ENCODE results near the gene CIC.
"Not testable (repeated sequence)": the region's sequence is repeated elsewhere in the genome, so short reads cannot be mapped to it uniquely, and the experiment has no call there.

The CIC gene

DNA sequence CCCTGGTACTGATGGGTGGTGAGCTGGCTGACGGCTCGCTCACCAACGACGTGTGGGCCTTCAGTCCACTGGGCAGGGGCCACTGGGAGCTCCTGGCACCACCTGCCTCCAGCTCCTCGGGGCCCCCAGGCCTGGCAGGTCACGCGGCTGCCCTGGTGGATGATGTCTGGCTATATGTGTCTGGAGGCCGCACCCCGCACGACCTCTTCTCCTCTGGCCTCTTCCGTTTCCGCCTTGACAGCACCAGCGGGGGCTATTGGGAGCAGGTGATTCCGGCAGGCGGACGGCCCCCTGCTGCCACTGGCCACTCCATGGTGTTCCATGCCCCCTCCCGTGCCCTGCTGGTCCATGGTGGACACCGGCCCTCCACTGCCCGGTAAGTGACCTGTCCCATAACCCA is 66.9 kb downstream of the CIC start:
- H3K4me3 ChIP-seq (ENCODE audit: low read length) = no peak overlapping the region
- WGBS (ENCODE audit: insufficient coverage, insufficient read length) = no CpG with 5 or more reads among the region's 19 CpGs
- H3K27ac ChIP-seq (ENCODE audit: low read length) = no peak overlapping the region

DNA sequence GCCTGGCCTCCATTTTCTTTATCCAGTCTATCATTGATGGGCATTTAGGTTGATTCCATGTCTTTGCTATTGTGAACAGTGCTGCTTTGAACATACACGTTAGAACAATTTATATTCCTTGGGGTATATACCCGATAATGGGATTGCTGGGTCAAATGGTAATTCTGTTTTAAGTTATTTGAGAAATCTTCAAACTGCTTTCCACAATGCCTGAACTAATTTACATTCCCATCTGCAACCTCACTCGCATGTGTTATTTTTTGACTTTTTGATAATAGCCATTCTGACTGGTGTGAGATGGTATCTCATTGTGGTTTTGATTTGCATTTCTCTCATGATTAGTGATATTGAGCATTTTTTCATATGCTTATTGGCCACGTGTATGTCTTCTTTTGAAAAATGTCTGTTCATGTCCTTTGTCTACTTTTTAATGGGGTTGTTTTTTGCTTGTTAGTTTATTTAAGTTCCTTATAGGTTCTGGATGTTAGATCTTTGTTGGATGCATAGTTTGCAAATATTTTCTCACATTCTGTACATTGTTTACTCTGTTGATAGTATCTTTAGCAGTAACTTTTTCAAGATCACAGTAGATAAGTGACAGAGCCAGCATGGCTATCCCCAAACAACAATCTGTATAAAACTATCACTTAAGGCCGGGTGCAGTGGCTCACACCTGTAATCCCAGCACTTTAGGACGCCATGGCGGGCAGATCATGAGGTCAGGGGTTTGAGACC is 70.2 kb downstream of the CIC start:
- not testable (repeated sequence) for H3K4me1 ChIP-seq (ENCODE audit: control insufficient read depth, insufficient read depth, low read length); H3K9me3 ChIP-seq (ENCODE audit: control insufficient read depth, insufficient read depth, low read length); DNase-seq (ENCODE audit: low read depth, low spot score); H3K4me3 ChIP-seq (ENCODE audit: low read length); H3K36me3 ChIP-seq (ENCODE audit: control insufficient read depth, insufficient read depth, low read length); H3K27me3 ChIP-seq (ENCODE audit: control insufficient read depth, insufficient read depth, low read length); H3K27ac ChIP-seq (ENCODE audit: low read length)
- WGBS (ENCODE audit: insufficient coverage, insufficient read length) = no CpG with 5 or more reads among the region's 7 CpGs

More for the DNA sequence above, 66.9 kb downstream of the CIC start:
- Histone ChIP-seq H3K4me1 (ENCODE audit: control insufficient read depth, insufficient read depth, low read length) (no peaks in the 10 kb centered on the region), H3K36me3 (ENCODE audit: control insufficient read depth, insufficient read depth, low read length) (no peaks in the 10 kb centered on the region), H3K27me3 (ENCODE audit: control insufficient read depth, insufficient read depth, low read length) (no peaks in the 10 kb centered on the region), H3K9me3 (ENCODE audit: control insufficient read depth, insufficient read depth, low read length) (no peaks in the 10 kb centered on the region)
- DNase-seq (ENCODE audit: low read depth, low spot score) = no peak

DNA sequence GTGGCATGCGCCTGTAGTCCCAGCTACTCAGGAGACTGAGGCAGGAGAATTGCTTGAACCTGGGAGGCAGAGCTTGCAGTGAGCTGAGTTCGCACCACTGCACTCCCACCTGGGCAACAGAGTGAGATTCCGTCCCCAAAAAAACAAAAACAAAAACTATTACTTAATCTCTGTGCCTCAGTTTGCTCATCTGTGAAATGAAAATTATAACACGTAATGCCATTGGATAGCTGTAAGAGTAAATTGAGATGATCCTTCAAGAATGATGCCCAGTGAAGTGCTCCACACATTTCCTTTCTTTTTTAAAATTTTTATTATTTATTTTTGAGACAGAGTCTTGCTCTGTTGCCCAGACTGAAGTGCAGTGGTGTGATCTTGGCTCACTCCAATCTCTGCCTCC is 70.9 kb downstream of the CIC start:
- not testable (repeated sequence) for H3K4me1 ChIP-seq (ENCODE audit: control insufficient read depth, insufficient read depth, low read length); H3K4me3 ChIP-seq (ENCODE audit: low read length); H3K27ac ChIP-seq (ENCODE audit: low read length); DNase-seq (ENCODE audit: low read depth, low spot score); H3K36me3 ChIP-seq (ENCODE audit: control insufficient read depth, insufficient read depth, low read length); H3K27me3 ChIP-seq (ENCODE audit: control insufficient read depth, insufficient read depth, low read length); H3K9me3 ChIP-seq (ENCODE audit: control insufficient read depth, insufficient read depth, low read length)
- no CpG with 5 or more reads among the region's 4 CpGs for WGBS (ENCODE audit: insufficient coverage, insufficient read length)

DNA sequence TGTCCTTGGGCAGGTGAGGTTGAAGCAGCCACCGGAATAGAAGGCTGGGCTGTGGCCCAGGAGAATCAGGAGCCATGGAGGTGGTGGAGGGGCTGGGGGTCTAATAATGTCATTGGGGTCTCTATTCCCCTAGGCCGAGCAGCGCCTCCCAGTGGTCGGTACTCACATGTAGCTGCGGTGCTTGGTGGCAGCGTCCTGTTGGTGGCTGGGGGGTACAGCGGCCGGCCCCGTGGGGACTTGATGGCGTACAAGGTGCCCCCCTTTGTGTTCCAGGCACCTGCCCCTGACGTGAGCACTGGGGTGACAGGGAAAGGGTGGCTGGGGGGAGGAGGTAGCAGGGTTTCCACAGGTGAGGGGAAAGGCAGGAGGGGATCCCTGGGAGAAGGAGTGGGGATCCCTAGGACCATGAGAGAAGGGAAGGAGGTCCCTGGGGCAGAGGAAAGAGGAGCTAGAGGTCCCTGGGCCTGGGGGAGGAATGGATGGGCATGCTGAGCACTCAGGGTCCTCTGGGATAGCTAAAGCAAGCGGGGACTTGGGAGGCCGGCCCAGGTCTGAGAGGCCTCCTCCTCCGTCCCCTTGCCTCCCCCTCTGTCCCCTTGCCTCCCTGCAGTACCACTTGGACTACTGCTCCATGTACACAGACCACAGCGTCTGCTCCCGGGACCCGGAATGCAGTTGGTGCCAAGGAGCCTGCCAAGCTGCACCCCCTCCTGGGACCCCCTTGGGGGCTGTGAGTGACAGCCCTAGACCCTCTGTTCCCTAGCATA is 74.5 kb downstream of the CIC start:
- Histone ChIP-seq H3K27me3 (ENCODE audit: control insufficient read depth, insufficient read depth, low read length) (no peaks in the 10 kb centered on the region), H3K9me3 (ENCODE audit: control insufficient read depth, insufficient read depth, low read length) (no peaks in the 10 kb centered on the region), H3K36me3 (ENCODE audit: control insufficient read depth, insufficient read depth, low read length) (no peaks in the 10 kb centered on the region), H3K27ac (ENCODE audit: low read length) (no peak overlapping the region), H3K4me3 (ENCODE audit: low read length) (no peak overlapping the region), H3K4me1 (ENCODE audit: control insufficient read depth, insufficient read depth, low read length) (no peaks in the 10 kb centered on the region; the same call in 1 of the 2 replicates)
- WGBS (ENCODE audit: insufficient coverage, insufficient read length) = no CpG with 5 or more reads among the region's 17 CpGs
- DNase-seq (ENCODE audit: low read depth, low spot score) = no peak

DNA sequence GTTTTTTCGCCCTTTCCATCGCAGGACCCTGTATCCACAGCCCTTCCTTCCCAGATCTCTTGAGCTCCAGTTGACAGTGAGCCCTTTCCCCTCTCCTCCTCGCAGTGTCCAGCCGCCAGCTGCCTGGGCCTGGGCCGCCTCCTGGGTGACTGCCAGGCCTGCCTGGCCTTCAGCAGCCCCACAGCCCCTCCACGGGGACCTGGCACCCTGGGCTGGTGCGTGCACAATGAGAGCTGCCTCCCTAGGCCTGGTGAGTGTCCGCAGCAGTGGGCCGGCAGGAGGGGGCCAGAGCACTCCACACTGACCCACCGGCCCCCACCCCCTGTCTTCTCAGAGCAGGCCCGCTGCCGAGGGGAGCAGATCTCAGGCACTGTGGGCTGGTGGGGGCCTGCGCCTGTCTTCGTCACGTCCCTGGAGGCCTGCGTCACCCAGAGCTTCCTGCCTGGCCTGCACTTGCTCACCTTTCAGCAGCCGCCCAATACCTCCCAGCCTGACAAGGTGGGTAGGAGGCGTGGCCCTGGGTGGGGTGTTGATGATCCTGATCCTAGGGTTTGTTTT is 75.4 kb downstream of the CIC start:
- peaks cover 1% of the 10 kb centered on the region; the same call in 1 of the 2 replicates for H3K36me3 ChIP-seq (ENCODE audit: control insufficient read depth, insufficient read depth, low read length)
- H3K4me1 ChIP-seq (ENCODE audit: control insufficient read depth, insufficient read depth, low read length) = no peaks in the 10 kb centered on the region; the same call in 1 of the 2 replicates
- no peak overlapping the region for H3K4me3 ChIP-seq (ENCODE audit: low read length)
- no peaks in the 10 kb centered on the region for H3K27me3 ChIP-seq (ENCODE audit: control insufficient read depth, insufficient read depth, low read length)
- H3K9me3 ChIP-seq (ENCODE audit: control insufficient read depth, insufficient read depth, low read length) = no peaks in the 10 kb centered on the region
- no peak overlapping the region for H3K27ac ChIP-seq (ENCODE audit: low read length)
- no CpG with 5 or more reads among the region's 18 CpGs for WGBS (ENCODE audit: insufficient coverage, insufficient read length)
- no peak for DNase-seq (ENCODE audit: low read depth, low spot score)

All from iPS DF 6.9 (cell line).